Stimulated activated CD4-positive, alpha-beta T cell treated with anti-CD3 and anti-CD28 coated beads, Interleukin-12 subunit alpha, Interleukin-12 subunit beta, amount 100 ng/mL, for 4 hours (primary cell): ENCODE results near the gene CFAP70.
"Not testable (repeated sequence)": the region's sequence is repeated elsewhere in the genome, so short reads cannot be mapped to it uniquely, and the experiment has no call there.

Experiments used
- DNase-seq: peaks from one replicate; pipeline ENCODE4 v3.0.0-alpha.2; 2020

Gene CFAP70

DNA sequence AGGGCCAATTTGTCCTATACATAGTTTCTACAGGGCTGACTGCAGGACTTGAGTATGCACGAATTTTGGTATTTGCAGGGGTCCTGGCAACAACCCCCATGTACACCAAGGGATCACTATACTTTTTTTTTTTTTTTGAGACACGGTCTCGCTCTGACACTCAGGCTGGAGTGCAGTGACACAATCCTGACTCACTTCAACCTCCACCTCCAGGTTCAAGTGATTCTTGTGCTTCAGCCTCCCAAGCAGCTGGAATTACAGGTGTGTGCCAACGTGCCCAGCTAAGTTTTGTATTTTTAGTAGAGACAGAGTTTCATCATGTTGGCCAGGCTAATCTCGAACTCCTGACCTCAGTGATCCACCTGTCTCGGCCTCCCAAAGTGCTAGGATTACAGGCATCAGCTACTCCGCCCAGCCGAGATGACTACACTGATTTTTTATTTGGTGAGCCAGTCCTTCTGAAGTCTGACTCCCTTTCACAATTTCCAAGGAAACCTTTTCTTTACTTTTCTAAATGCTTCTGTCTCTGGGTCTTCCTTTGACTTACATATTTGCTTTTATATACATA is 19.8 kb downstream of the CFAP70 start:
- no peak for DNase-seq

- no peak for DNase-seq
Observed at GRCh38 chr10:73333202-73333601, 25.5 kb downstream of the CFAP70 start.

GRCh38 chr10:73332379-73332778 is 26.3 kb downstream of the CFAP70 start:
- DNase-seq, result no peak

GRCh38 chr10:73328523-73328922 is 30.1 kb downstream of the CFAP70 start:
- not testable (repeated sequence) for DNase-seq

DNA sequence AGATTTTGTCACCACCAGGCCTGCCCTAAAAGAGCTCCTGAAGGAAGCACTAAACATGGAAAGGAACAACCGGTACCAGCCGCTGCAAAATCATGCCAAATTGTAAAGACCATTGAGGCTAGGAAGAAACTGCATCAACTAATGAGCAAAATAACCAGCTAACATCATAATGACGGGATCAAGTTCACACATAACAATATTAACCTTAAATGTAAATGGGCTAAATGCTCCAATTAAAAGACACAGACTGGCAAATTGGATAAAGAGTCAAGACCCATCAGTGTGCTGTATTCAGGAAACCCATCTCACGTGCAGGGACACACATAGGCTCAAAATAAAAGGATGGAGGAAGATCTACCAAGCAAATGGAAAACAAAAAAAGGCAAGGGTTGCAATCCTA is 33.4 kb downstream of the CFAP70 start:
- not testable (repeated sequence) for DNase-seq

GRCh38 chr10:73323582-73323981 is 35.1 kb downstream of the CFAP70 start:
- DNase-seq, result not testable (repeated sequence)

- DNase-seq, result no peak
Observed at GRCh38 chr10:73310475-73310874, 48.2 kb downstream of the CFAP70 start.

- DNase-seq, result no peak
Observed at GRCh38 chr10:73307203-73307800, 51.4 kb downstream of the CFAP70 start.

DNA sequence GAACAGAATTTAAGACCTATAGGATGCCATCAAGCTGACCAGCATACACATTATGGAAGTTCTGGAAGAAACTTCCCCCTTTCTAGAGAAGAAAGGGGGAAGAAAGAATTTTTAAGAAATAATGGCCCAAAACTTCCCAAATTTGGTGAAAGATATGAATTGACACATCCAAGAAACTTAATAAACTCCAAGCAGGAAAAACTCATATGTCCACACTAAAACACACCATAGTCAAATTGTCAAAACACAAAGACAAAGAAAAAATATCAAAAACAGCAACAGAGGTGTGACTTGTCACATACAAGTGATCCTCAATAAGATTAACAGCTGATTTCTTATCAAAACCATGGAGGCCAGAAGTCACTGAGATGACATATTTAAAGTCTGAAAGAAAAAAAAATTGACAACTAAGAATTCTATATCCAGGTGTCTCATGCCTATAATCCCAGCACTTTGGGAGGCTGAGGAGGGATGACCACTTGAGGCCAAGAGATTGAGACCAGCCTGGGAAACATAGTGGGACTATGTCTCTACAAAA is 52.4 kb downstream of the CFAP70 start:
- no peak for DNase-seq

DNA sequence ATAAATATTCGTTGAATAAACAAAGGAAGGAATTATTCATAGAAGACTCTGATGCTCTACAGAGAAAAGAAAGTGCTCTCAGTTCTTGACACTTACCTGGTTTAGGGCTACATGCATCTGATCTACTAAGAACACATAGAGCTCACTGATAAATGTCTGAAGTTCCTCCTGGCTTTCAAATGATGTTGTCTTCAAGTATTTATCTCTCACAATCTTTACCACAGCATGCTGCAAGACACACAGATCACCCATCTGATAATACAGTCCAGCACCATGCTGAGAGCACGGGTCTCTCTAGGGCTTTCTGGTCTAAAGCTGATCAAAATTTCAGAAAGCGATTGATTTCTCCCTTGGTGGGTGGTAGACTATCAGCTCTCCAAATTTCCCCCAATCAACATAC is 61.7 kb downstream of the CFAP70 start:
- DNase-seq, result no peak

DNA sequence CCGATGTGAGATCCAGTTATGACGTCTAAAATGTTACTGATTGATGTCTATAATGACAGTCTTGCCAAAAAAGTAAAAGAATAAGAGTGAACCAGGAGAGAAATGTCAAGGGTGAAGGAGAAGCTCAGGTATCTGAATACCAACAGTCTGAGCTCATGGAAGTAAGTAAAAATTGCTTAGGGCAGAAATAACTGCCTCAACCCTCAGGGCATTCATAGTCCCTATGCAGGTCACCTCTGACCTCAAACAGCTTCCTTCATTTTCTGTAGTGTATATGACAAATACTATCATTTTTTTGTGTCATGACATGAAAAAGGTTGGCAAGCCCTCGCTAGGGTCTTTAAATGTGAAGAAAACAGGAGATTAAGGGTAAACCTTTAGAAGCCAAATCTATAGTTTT is 65.2 kb downstream of the CFAP70 start:
- no peak for DNase-seq

DNA sequence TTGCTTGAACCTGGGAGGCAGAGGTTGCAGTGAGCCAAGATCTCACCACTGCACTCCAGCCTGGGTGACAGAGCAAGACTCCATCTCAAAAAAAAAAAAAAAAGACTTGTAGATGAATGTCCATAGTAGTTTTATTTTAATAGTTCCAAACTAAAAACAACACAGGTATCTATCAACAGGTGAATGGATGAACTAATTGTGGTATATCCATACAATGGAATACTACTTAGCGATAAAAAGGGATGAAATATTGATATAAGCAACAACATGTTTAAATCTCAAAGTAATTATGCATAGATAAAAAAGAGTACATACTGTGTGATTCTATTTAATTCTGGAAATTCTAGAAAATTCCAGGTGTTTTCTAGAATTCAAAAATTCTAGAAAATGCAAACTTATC is 68.7 kb downstream of the CFAP70 start:
- no peak for DNase-seq

- DNase-seq, result no peak
Observed at GRCh38 chr10:73287441-73287840, 71.2 kb downstream of the CFAP70 start.

GRCh38 chr10:73281097-73281496 is 77.6 kb downstream of the CFAP70 start:
- no peak for DNase-seq

DNA sequence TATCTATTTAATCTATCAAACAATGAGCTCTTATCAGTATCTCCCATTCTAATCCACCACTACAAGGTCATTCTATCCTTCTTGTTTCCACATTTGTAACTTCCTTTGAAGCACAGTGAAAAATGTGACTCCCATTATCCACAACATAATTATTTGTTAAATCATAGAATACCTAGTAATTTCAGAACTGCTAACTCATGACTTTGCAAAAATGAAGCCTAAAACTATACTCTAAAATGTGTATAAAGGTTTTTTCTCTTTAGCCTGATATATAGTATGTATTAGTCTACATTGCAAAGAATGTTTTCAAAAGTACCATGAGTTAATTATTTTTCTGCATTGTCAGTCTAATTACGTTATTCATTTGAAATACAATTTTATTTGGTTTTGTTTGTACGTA is 94.2 kb downstream of the CFAP70 start:
- DNase-seq, result no peak

DNA sequence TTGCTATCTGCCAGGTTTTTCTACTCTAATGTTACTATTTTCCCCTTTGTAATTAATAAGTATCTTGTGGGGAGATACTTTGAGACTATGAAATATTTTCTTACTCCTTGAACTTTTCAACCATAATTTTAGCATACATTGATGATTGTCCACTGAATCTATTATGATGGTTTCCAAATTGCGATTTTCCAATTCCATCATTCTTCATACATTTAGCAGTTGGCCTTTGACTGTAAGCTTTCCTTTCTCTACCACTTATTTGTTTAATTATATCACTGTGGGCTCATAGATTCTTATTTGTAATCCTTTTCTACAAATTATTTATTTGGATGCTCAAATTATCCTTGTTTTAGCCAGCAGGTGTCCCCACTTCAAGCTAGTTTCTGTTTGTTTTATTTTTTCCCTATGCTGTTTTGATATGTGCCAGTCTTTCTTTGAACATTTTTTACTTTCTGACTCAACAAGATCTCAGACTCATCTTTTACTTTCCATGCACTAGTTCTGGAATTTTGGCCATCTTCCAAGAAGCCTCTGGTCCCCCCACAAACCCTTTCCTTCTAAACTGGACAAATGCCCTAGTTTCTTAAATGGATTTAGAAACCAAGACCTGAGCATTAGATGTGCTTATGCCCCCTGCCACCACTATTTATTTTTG is 94.8 kb downstream of the CFAP70 start:
- no peak for DNase-seq

GRCh38 chr10:73262880-73263555 is 95.6 kb downstream of the CFAP70 start:
- DNase-seq, result no peak

DNA sequence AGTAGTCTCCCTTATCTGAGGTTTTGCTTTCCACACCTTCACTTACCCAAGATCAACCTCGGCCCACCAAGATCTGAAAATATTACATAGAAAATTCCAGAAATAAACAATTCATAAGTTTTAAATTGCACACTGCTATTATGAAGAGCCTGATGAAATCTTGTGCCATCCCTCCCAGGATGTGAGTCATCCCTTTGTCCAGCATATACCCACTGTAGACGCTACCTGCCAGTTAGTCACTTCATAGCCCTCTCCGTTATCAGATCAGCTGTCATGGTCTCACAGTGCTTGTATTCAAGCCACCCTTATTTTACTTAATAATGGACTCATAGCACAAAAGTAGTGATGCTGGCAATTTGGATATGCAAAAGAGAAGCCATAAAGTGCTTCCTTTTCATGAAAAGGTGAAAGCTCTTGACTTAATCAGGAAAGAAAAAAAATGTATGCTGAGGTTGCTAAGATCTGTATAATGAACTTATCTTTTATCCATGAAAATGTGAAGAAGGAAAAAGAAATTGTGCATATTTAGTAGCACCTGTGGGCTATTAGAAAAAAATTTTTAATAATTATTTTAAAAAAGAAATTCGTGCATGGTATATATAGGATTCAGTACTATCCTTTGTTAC is 96.4 kb downstream of the CFAP70 start:
- no peak for DNase-seq

GRCh38 chr10:73261362-73261995 is 97.2 kb downstream of the CFAP70 start:
- no peak for DNase-seq

GRCh38 chr10:73258612-73259011 is 100.1 kb downstream of the CFAP70 start:
- not testable (repeated sequence) for DNase-seq

GRCh38 chr10:73253225-73253555 is 105.5 kb downstream of the CFAP70 start:
- no peak for DNase-seq

- DNase-seq, result peak; percentile 85
Observed at GRCh38 chr10:73252445-73253224, 106.0 kb downstream of the CFAP70 start, which contains the start of gene MRPS16. Gene MRPS16, minus strand, starts transcription at chr10:73252644. Its CDS starts 162 bp downstream, at chr10:73252482.
